NCI-H510A treated with DMSO at 0.1 percent for 48 hours (cell line): ENCODE data around the gene DDIT4L.
"Not testable (repeated sequence)": the region's sequence is repeated elsewhere in the genome, so short reads cannot be mapped to it uniquely, and the experiment has no call there.

Source experiments
- DNase-seq: peaks from one replicate; lab custom pipeline; 2025; lab: John Stamatoyannopoulos, UW

DDIT4L gene

DNA sequence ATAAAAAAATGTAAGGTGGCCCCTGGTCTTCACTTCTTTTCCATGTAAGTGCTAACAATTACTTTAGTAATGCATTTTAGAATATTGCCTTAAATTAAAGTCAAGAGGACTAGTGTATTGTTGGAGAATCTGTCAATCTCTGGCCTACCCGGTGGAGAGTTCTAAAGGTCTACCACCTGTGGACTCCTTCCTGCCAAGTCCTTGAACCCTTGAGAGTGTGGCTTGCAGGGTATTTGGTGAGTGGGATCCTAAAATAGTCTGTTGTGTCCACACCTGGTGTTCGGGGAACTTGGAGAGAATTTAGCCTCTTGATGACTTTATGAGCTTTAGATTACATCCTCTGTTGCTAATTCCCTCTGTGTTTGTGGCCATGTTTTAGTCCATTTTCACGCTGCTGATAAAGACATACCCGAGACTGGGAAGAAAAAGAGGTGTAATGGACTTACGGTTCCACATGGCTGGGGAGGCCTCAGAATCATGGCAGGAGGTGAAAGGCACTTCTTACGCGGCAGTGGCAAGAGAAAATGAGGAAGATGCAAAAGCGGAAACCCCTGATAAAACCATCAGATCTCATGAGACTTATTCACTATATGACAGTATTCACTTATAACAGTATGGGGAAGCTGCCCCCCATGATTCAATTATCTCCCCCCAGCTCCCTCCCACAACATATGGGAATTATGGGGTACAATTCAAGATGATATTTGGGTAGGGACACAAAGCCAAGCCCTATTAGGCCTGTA is 23.8 kb downstream of the DDIT4L start:
- no peak for DNase-seq

- no peak for DNase-seq
These were observed 24.5 kb downstream of the DDIT4L start for GRCh38 chr4:100165809-100166208.

DNA sequence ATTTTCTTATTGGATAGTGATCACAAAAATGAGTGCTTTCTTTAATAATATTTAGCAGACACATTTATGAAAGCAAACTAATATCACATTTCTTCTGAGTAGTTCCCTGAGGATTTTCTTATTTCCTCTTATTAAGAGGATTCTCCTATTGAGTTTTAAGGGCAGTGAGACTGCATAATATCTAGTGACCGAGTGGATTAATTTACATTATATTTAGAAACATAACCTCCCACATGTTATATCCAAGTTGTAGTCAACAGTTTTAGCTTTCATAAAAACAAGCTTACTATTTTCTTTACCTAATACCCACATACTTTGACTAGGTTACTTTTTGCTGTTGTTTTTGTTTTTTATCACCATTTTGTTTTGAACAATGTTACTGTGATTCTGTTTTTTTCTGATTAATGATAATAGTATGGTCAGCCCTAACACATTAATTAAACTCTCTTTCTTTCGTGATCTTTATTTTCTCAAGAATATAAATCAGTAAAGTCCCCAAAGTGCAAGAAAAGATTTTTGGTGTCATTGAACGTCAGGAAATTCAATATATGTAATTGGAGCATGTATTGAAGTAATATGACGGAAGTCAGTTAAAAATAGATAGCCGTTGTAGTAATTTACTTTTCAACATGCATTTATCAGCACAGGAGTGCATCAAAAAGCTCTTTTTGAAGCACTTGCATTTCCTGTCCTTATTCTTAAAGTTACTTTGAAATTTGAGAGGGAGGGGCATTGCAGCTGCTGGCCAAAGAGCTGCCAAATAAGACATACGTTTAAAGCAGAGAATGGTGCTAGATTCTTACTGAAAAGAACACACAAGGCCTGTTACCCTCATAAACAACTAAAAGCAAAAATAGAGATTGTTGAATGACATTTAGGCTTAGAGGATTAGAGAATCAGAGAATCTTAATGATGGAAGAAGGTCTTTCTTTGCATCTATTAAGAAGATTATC is 25.2 kb downstream of the DDIT4L start:
- DNase-seq: no peak

GRCh38 chr4:100162027-100162685 is 28.1 kb downstream of the DDIT4L start:
- no peak for DNase-seq

DNA sequence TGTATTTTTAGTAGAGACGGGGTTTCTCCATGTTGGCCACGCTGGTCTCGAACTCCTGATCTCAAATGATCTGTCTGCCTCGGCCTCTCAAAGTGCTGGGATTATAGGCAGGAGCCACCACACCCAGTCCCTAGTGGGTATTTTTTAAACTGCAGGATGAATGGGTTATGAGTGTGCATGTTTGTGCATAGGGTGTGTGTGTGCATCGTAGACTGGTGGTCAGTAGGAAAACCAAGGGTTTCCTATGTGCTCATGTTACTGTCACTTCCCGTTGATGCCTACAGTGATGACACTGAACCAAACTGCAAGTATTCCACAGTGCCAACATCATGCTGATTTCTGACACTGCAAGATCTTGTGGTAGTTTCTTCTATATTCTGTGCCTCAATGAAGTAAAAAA is 41.1 kb downstream of the DDIT4L start:
- no peak for DNase-seq

- DNase-seq: no peak
These were observed 42.6 kb downstream of the DDIT4L start for GRCh38 chr4:100147684-100148083.

DNA sequence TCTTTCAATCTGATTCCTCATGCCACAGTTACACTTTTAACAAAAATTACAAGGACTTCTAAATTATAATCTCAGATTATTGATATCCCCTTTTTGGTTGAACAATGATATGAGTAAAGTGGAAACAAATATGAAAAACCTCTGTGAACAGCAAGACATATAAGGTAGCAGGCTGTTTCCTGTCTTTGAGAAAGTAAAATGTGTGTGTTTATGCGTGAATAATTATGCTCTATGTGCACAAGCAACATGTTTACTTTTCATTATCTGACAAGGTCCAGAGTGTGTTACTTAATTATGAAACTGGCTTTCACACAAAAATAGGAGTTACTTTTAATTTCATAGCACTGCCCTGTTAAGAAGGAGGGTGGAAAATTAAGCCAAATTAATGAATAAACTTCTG is 43.1 kb downstream of the DDIT4L start:
- DNase-seq: no peak

GRCh38 chr4:100146756-100147155 is 43.5 kb downstream of the DDIT4L start:
- no peak for DNase-seq

DNA sequence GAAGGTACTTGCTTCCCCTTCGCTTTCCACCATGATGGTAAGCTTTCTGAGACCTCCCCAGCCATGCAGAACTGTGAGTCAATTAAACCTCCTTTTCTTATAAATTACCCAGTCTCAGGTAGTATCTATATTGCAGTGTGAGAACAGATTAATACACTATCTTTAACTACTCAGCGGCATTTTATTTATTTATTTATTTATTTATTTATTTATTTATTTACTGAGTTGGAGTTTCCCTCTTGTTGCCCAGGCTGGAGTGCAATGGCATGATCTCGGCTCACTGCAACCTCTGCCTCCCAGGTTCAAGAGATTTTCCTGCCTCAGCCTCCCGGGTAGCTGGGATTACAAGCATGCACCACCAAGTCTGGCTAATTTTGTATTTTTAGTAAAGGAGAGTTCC is 52.9 kb downstream of the DDIT4L start:
- DNase-seq: not testable (repeated sequence)
